HG03469 (cell line): ENCODE results near the gene RPS6KA4.
"Not testable (repeated sequence)": the region's sequence is repeated elsewhere in the genome, so short reads cannot be mapped to it uniquely, and the experiment has no call there.

Experiments
- ATAC-seq: cut with Tn5 transposase; IDR thresholded peaks from one replicate; pipeline ENCODE4 v1.9.1; 2021; ENCODE audit warnings: mild to moderate bottlenecking, moderate library complexity, moderate number of reproducible peaks; ENCODE audit not compliant: unreplicated experiment

Gene RPS6KA4

GRCh38 chr11:64413417-64413816, 54.5 kb downstream of the RPS6KA4 start:
- ATAC-seq: no peak

- no peak for ATAC-seq
Observed at GRCh38 chr11:64415286-64415685, 56.3 kb downstream of the RPS6KA4 start.

GRCh38 chr11:64415996-64416728, 57.2 kb downstream of the RPS6KA4 start:
- ATAC-seq: no peak

GRCh38 chr11:64418233-64418632, 59.3 kb downstream of the RPS6KA4 start:
- not testable (repeated sequence) for ATAC-seq

GRCh38 chr11:64419257-64419790, 60.4 kb downstream of the RPS6KA4 start:
- ATAC-seq: no peak

- no peak for ATAC-seq
Observed at GRCh38 chr11:64419818-64420485, 61.0 kb downstream of the RPS6KA4 start.
